Chondrocyte (in vitro differentiated cells): ENCODE measurements around the gene RABGAP1L. TPM values are rescaled to one million over a fixed set of nuclear protein-coding genes. Genes with fewer than 3 reads are reported as not detected.

Experiments used
- DNase-seq: peaks from one replicate; pipeline ENCODE4 v3.0.0; 2021; ENCODE audit warnings: mixed read lengths, low spot score
- H3K27ac Mint-ChIP-seq: one replicate; pipeline ENCODE4 v1.8.0; 2021; ENCODE audit warnings: mild to moderate bottlenecking, moderate library complexity, mixed read lengths; ENCODE audit not compliant: unreplicated experiment
- H3K27me3 Mint-ChIP-seq: 2 replicates; pipeline ENCODE4 v1.8.0; 2021; ENCODE audit warnings: low read depth, mixed read lengths
- H3K36me3 Mint-ChIP-seq: 2 replicates; pipeline ENCODE4 v1.8.0; 2021; ENCODE audit warnings: low read depth, mixed read lengths
- H3K4me1 Mint-ChIP-seq: 2 replicates; pipeline ENCODE4 v1.8.0; 2021; ENCODE audit warnings: low read depth, mild to moderate bottlenecking, mixed read lengths
- H3K4me3 Mint-ChIP-seq: one replicate; pipeline ENCODE4 v1.8.0; 2021; ENCODE audit warnings: mild to moderate bottlenecking, moderate library complexity, mixed read lengths; ENCODE audit not compliant: unreplicated experiment
- H3K9me3 Mint-ChIP-seq: 2 replicates; pipeline ENCODE4 v1.8.0; 2021; ENCODE audit warnings: low read depth, mixed read lengths
- CTCF ChIP-seq: fragments of 200-600 bp; sonication (generic); IDR thresholded peaks from 2 replicates; pipeline ENCODE4 v1.5.0; 2021; ENCODE audit warnings: antibody characterized with exemption, mild to moderate bottlenecking, moderate library complexity
- total RNA-seq: library from RNA; stranded (reverse); gene quantifications from 3 replicates; pipeline ENCODE4 v1.2.1, GENCODE V29; 2021

RABGAP1L gene
- total RNA-seq, 1 donor from 2014 or later: 27.1 TPM

- TF ChIP-seq CTCF: no peak
These were observed 632.5 kb downstream of the RABGAP1L start for GRCh38 chr1:174791863-174792262.

GRCh38 chr1:174794861-174795260 lies 635.5 kb downstream of the RABGAP1L start:
- no peak overlapping the region for H3K27ac Mint-ChIP-seq
- no peaks in the 10 kb centered on the region for H3K36me3 Mint-ChIP-seq
- H3K27me3 Mint-ChIP-seq: no peaks in the 10 kb centered on the region
- no peaks in the 10 kb centered on the region for H3K9me3 Mint-ChIP-seq
- no peak for TF ChIP-seq CTCF
- H3K4me1 Mint-ChIP-seq: peaks cover 14% of the 10 kb centered on the region
- no peak for DNase-seq
- H3K4me3 Mint-ChIP-seq: no peak overlapping the region

More at GRCh38 chr1:174791863-174792262, 632.5 kb downstream of the RABGAP1L start:
- no peaks in the 10 kb centered on the region for H3K27me3 Mint-ChIP-seq
- peaks cover 30% of the 10 kb centered on the region for H3K4me1 Mint-ChIP-seq
- no peaks in the 10 kb centered on the region for H3K36me3 Mint-ChIP-seq
- H3K9me3 Mint-ChIP-seq: no peaks in the 10 kb centered on the region
- DNase-seq: no peak
- H3K4me3 Mint-ChIP-seq: no peak overlapping the region
- no peak overlapping the region for H3K27ac Mint-ChIP-seq

GRCh38 chr1:174795806-174796205 lies 636.5 kb downstream of the RABGAP1L start:
- no peak overlapping the region for H3K27ac Mint-ChIP-seq
- H3K9me3 Mint-ChIP-seq: no peaks in the 10 kb centered on the region
- H3K4me3 Mint-ChIP-seq: no peak overlapping the region
- DNase-seq: no peak
- peaks cover 10% of the 10 kb centered on the region for H3K4me1 Mint-ChIP-seq
- no peaks in the 10 kb centered on the region for H3K27me3 Mint-ChIP-seq
- no peak for TF ChIP-seq CTCF
- H3K36me3 Mint-ChIP-seq: no peaks in the 10 kb centered on the region

GRCh38 chr1:174797398-174797797 lies 638.1 kb downstream of the RABGAP1L start:
- TF ChIP-seq CTCF: no peak
- no peak overlapping the region for H3K27ac Mint-ChIP-seq
- no peak for DNase-seq
- H3K4me3 Mint-ChIP-seq: no peak overlapping the region
- no peaks in the 10 kb centered on the region for H3K9me3 Mint-ChIP-seq
- H3K4me1 Mint-ChIP-seq: peaks cover 6% of the 10 kb centered on the region
- no peaks in the 10 kb centered on the region for H3K36me3 Mint-ChIP-seq
- H3K27me3 Mint-ChIP-seq: no peaks in the 10 kb centered on the region

- Mint-ChIP-seq H3K9me3 (no peaks in the 10 kb centered on the region), H3K36me3 (no peaks in the 10 kb centered on the region), H3K4me1 (peaks cover 11% of the 10 kb centered on the region), H3K4me3 (no peak overlapping the region), H3K27ac (no peak overlapping the region), H3K27me3 (no peaks in the 10 kb centered on the region)
- no peak for TF ChIP-seq CTCF
- no peak for DNase-seq
These were observed 639.8 kb downstream of the RABGAP1L start for GRCh38 chr1:174799136-174799479.
